SKM-1 treated with dmso at 0.1 percent for 144 hours (cell line): Measurements from ENCODE around the gene CBFA2T2.
"Not testable (repeated sequence)": the region's sequence is repeated elsewhere in the genome, so short reads cannot be mapped to it uniquely, and the experiment has no call there.

Experiments used
- DNase-seq: peaks from one replicate; lab custom pipeline; 2025; ENCODE audit not compliant: unreplicated experiment; lab: John Stamatoyannopoulos, UW

CBFA2T2 gene

DNA sequence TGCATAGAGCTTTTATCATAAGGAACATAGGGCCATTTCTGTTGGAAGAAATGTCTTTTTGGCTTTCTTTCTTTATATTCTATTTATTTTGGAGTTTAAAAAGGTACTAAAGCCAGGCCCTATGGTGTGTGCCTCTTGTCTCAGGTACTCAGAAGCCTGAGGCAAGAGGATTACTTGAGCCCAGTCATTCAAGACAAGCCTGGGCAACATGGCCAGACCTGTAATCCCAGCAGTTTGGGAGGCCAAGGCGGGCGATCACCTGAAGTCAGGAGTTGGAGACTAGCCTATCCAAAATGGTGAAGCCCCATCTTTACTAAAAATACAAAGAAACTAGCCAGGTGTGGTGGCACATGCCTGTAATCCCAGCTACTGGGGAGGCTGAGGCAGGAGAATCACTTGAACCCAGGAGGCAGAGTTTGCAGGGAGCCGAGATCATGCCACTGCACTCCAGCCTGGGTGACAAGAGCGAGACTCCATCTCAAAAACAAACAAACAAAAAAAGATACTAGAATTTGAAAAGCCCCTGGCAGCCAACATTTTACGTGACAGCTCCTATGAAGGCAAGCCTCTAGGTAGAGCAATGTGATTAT is 80.0 kb downstream of the CBFA2T2 start:
- no peak for DNase-seq

GRCh38 chr20:33570743-33571142 is 80.8 kb downstream of the CBFA2T2 start:
- DNase-seq = no peak

DNA sequence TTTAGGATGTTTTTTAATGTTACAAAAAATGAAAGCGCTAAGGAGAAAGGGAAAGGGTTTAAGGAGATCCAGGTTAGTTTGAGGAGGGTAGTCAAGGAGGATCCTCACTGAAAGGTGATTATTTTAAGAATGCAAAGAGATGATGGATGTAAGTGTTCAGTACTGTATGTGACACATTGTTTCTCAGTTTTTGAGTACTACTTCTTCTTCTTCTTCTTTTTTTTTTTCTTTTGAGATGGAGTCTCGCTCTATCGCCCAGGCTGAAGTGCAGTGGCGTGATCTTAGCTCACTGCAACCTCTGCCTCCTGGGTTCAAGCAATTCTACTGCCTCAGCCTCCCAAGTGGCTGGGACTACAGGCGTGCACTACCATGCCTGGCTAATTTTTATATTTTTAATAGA is 83.4 kb downstream of the CBFA2T2 start:
- DNase-seq = not testable (repeated sequence)

DNA sequence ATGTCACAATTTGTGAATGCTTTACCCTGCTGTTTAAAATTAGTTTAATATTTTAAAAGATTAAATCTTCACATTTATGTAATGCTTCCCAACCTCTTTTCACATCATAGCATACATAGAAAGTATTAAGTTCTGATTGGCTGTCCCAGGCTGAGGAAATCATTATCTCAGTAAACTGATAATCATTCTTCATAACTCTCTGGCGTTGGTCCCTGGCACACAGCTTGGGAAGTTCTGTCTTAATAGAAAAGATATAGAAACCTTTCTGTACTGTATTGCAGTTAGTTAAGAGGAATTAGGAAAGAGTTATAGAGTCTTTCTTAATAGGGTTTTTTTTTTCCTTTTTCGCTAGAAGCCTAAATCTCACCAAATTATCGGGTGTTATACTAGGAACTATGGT is 85.4 kb downstream of the CBFA2T2 start:
- DNase-seq = no peak

DNA sequence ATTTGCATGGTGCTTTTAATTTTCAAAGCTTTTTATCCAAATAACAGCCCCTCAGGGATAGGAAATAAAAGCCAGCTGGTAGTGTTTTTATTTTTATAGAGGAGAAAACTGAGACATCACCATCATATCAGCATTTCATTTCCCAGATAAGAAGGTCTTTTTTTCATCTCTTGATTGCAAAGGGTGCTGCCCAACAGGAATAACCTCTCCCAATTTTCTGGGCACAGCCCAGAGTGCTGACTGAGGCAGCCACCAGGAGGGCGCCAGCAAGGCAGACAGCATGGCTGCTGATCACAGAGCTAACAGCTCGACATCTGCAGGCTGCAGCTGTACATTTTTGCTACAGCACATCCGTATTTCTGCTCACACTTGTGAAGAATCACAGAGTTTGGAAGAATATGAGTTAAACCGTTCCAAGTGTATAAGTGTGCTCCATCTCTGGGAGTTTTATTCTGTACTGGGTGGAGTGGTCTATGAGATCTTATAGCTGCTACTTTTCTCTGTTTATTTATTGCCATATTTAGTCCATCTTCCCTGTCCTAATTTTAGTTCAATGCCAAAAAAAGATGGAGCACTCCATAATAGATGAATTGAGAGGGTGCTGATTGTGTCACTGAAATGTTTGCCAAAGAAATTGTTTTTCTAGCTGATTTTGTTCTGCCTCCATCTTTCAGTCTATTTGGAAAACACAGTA is 86.7 kb downstream of the CBFA2T2 start:
- no peak for DNase-seq

DNA sequence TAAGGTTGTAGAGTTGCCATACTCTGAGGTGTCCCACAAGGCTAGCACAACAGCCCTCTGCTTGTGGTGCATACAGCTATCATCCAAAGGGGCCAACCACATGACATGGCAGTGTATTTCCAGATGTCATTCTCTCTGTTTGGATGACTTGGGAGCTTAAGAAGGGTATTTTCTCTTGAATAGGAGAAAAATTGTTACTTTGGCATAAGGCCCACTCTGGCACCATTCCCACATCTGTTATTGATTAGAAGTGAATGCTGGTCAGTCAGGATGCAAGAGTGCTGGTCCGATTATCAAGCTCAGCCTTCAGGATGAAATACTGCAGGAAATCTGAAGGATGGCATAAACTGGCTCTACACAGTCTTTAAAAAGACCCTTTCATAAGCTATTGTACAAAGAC is 88.6 kb downstream of the CBFA2T2 start:
- DNase-seq = no peak

GRCh38 chr20:33583143-33583542 is 93.2 kb downstream of the CBFA2T2 start:
- DNase-seq = no peak

DNA sequence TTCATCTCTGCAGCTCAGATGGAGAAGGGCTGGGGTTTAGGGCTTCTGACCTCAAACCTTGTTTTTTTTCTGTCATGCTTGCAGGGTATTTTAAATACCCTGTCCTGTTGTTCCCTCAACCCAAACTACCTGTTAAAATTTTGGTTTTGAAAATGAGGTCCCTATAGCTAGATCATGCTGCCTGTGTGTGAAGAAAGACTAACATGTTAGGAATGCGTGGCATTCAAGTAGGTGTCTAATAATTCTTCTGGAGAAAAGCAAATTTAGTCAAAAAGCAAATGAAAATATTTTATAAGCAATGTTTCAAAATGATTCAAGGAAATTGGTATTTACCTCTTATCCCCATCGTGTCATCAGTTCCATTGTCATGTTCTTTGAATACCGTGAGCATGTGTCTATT is 95.1 kb downstream of the CBFA2T2 start:
- DNase-seq = no peak

DNA sequence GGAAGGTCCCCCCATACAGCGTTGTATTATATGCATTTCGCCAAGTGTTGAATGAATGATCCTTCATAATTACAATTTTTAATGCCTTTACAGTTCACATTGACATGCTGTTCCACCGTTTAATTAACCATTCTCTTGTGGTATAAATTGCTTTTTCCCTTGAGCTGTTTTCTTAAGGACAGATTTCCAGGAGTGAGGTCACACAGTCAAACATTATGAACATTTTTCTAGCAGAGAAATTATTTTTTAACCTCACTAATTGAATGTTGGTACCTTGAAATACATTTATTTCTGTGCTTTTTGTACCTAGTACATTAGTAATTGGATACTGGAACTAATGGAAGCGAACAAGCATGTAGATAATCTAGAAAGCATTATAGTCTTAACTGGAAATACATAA is 95.5 kb downstream of the CBFA2T2 start:
- DNase-seq = no peak

DNA sequence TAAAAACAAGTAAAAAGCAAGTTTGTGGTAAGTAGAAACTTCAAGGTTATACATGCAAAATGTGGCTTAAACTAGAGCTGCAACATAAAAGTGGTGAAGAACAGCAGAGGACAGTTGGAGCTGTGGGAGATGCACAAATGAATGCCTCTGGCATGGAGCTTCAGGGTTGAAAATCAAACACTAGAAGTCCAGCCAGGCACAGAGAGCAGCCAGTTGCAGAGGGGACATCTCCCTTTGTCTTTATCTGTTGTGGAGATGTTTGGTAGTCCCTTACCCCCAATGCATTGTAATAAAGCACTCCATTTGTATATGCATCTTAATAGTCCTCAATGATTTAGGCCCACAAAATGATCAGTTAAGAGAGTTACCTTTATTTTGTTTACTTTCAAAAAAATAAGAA is 99.2 kb downstream of the CBFA2T2 start:
- DNase-seq = no peak

- not testable (repeated sequence) for DNase-seq
Observed at GRCh38 chr20:33591901-33592300, 102.0 kb downstream of the CBFA2T2 start.

- DNase-seq = no peak
Observed at GRCh38 chr20:33594743-33595142, 104.8 kb downstream of the CBFA2T2 start.

DNA sequence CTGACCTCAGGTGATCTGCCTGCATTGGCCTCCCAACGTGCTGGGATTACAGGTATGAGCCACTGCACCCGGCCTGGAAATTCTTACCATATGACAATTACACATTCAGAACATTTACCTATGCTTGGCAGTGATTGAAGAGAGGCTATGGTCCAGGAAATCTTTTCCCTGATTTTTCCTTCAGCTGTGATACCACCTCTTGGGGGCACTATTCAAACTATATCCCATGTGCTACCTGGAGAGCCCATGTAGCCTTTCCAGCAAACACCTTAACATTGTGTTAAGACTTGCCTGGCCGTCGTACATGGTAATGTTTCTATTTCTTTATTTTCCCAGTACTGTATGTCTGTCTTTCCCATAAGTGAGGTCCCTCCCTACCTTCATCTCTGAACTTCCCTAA is 110.5 kb downstream of the CBFA2T2 start:
- no peak for DNase-seq

DNA sequence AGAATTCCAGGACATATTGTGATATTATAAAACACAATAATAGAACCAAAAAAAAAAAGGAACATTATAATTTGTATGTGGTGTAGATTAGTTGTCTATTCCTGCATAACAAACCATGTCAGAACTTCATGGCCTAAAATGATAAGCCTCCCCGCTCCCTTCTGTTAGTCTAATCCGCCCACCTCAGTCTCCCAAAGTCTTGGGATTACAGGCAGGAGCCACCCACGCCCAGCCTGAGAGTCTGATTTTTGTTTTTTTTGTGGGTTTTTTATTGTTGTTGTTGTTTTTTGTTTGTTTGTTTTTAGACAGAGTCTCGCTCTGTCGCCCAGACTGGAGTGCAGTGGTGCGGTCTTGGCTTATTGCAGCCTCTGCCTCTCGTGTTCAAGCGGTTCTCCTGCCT is 111.1 kb downstream of the CBFA2T2 start:
- no peak for DNase-seq

DNA sequence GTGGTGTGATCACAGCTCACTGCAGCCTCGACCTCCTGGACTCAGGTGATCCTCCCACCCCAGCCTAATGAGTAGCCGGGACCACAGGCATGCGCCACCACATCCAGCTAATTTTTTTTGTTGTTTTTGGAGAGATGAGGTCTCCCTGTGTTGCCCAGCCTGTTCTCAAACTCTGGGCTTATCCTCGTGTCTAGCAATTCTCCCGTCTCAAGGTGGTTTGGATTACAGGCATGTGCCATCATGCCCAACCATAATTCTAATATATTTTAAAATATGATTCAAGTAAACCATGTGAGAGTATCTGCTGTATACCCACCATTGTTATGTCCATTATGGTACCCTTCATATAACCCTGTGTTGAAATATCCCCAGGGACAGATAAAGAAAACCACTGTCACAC is 112.0 kb downstream of the CBFA2T2 start:
- DNase-seq = no peak

DNA sequence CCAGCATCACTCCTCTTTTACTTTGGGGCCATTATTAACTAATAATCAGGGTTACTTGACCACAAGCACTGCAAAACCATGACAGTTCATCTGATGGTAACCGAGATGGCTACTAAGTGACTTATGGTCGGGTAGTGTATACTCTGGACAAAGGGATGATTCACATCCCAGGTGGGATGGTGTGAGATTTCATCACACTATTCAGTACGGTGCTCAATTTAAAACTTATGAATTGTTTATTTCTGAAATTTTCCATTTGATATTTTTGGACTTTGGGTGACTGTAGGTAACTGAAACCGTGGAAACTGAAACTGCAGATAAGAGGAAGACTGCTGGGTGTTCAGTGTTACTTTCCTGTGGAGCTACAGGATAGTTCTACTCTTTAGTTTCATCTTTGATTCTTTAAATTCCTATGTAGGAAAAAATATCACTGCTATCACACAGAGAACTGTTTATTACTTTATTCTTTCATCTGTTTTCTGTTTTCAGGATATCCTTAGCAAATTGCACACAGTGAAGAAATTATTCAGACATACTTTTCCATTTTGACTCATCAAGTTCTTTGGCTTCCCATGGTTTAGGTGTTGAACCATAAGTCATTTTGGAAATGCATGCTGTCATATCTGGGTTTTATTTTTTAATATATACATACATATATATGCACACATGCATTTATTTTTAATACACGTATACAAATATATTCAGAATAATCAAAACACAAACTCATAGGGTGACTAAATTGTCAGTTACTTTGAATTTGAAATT is 113.1 kb downstream of the CBFA2T2 start:
- no peak for DNase-seq

DNA sequence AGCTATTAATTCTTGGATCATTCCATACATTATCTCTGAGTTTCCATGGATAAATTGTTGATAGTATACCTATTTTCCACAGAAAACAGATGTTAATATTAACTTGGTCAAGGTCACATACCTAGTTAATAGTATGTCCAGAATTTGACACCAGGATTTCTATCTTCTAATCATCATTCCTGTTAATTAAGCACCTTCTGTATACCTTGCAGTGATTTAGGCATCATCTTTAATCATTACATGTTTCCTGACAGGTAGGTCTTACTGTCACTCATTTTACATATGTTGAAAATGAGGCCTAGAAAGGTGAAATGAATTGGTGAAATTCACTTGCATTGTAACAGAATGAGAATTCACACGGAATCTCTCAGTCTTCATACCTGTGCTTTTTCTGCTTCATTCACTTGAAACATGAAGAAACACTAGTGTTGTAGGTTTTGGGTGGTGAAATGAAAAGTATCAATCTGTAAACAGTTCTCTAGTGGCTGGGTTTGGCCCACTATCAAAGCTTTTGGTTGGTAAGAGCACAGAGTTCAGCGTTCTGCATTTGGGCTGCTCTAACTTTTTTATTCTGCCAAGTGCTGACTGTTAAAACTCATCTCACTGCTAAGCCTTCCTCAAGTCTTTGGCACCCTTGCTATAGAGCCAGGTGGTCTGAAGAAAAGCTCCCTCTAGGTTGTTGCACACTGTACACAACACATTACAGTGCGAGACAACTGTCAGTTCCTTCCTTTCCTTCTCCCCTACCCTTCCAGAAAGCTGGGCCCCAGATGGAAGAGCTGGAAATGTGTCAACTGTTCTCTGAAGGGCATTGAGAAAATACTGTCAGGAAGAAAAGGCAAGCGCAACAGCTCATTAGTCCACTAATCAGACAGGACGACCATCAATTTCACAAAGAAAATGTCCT is 114.4 kb downstream of the CBFA2T2 start:
- no peak for DNase-seq

GRCh38 chr20:33604991-33605370 is 115.1 kb downstream of the CBFA2T2 start:
- no peak for DNase-seq

DNA sequence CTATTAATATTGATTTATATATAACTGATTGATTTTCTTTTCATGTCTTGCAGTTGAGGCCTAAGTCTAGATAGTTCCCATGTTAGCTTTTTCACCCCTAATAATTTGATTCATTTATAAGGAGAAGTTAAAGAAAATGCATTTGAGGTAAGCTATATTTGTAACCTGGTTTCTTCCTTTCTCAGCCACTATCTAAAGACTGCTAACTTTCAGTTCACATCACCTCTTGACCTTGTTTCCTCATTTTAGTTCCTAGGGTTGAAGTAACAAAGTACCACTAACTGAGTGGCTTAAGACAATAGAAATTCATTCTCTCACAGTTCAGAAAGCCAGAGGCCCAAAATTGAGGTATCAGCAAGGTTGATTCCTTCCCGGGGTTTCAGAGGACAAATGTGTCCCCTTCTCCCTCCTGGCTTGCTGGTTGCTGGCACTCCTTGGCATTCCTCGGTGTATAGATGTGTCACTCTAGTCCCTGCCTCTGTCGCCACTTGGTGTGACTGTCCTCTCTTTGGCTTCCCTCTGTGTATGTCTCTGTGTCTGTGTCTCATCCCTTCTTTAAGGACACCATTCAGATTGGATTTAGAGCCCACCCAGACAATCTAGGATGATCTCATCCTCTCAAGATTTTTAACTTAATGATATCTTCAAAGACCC is 116.3 kb downstream of the CBFA2T2 start:
- DNase-seq = peak; percentile 48

DNA sequence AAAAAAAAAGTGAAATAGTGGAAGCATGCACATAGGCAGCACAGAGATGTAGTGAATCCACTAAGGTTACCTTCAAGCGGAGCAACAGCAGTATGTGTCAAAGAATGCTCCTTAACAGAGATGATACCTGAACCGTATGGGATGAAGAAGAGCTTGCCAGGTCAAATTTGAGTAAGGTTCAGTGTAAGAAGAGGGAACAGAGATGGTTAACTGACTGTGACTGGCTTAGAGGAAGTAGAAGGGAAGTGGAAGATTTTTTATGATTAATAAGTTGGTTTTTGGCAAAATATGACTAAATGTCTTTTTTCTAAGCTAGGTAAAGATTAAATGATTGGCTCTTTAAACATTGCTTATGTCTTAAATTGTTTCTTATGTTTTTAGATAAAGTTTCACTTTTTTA is 119.6 kb downstream of the CBFA2T2 start:
- peak; percentile 12 for DNase-seq

DNA sequence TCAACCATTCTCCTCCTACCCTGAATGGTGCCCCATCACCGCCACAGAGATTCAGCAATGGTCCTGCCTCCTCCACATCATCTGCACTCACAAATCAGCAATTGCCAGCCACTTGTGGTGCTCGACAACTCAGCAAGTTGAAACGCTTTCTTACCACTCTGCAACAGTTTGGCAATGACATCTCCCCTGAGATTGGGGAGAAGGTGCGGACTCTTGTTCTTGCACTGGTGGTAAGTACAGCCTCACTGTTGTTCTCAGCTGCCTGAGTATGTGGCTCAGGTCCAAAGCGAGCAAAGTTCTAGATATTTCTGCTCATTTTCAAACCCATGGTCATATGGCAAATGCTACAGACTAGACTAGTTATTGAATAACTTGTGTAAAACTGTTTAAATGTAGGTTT is 121.2 kb downstream of the CBFA2T2 start:
- DNase-seq = no peak
